Subcutaneous abdominal adipose tissue (tissue), 5 donors: Measurements from ENCODE around the gene DPH1.

Experiments
- H3K27ac ChIP-seq: one replicate; pipeline ENCODE4 v1.7.0; 2013; ENCODE audit warnings: low read depth, mild to moderate bottlenecking, inconsistent platforms, low read length, moderate library complexity
- H3K27me3 ChIP-seq, 5 donors: one replicate each; pipeline ENCODE4 v1.7.0; 2013; ENCODE audit warnings: low read length in 5 of 5, inconsistent platforms in 1 of 5; ENCODE audit not compliant: control insufficient read depth in 5 of 5, insufficient read depth in 4 of 5
- H3K36me3 ChIP-seq, 5 donors: one replicate each; pipeline ENCODE4 v1.7.0; 2013; ENCODE audit warnings: low read length in 5 of 5; ENCODE audit not compliant: control insufficient read depth in 5 of 5, insufficient read depth in 5 of 5
- H3K4me1 ChIP-seq, 5 donors: one replicate each; pipeline ENCODE4 v1.7.0; 2013; ENCODE audit warnings: low read length in 5 of 5, mild to moderate bottlenecking in 3 of 5, moderate library complexity in 1 of 5; ENCODE audit not compliant: control insufficient read depth in 5 of 5, insufficient read depth in 5 of 5
- H3K4me3 ChIP-seq, 5 donors: one replicate each; pipeline ENCODE4 v1.7.0; 2013; ENCODE audit warnings: low read length in 5 of 5, low read depth in 1 of 5
- H3K9ac ChIP-seq, 5 donors: one replicate each; pipeline ENCODE4 v1.7.0; 2013; ENCODE audit warnings: low read length in 5 of 5, mild to moderate bottlenecking in 4 of 5, moderate library complexity in 3 of 5
- H3K9me3 ChIP-seq, 5 donors: one replicate each; pipeline ENCODE4 v1.7.0; 2013; ENCODE audit warnings: low read length in 5 of 5; ENCODE audit not compliant: control insufficient read depth in 5 of 5
- donor health status: healthy.
- donor health status: healthy.
- donor health status: healthy.
- donor health status: healthy.
- donor health status: healthy.

Gene DPH1

DNA sequence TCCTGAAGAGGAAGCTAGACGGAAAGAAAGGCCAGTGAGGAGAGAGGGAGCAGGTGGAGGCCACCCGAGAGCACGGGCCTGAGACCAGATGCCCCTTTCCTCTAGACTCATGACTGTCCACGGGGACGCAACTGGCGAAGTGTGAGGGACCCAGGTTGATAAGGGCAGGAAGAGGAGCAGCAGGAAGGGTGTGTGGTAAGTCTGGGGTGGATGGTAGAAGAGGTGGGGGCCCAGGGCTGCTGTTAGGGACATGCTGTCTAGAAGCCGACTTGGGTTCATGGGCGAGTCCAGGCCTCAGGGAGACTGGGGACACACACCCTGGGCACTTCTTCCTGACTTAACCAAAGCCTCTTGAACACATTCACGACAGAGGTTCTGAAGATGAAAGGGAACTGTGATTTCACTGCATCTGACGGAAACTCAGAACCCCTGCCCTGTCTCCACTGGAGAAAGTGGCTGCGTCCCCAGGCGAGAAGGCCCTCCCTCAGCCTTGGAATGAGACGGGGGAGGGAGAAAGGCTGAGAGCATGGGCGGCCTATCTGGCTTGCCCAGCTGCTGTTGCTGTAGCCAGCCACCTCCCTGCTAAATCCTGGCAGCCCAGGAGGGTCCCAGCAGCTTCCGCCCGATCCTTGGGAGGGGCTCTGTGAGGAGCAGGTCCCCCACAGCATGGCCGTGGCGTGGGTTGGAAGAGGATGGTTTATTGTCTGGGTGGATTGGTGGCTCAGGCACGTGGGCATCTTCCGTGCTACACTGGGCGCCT lies 30.9 kb downstream of the DPH1 start:
- Histone ChIP-seq H3K27ac (peak overlapping the region; percentile 46), H3K4me1 (peaks cover 10 to 95% (median 74%) of the 10 kb centered on the region in 5 donors), H3K4me3 (peak overlapping the region in 3 of 5 donors; percentile 19 to 39 (median 37)), H3K9ac (peak overlapping the region in 1 of 5 donors; percentile 9), H3K9me3 (no peaks in the 10 kb centered on the region), H3K27me3 (peaks cover 6 to 28% (median 14%) of the 10 kb centered on the region in 5 donors), H3K36me3 (peaks cover 0 to 56% (median 48%) of the 10 kb centered on the region in 5 donors)

DNA sequence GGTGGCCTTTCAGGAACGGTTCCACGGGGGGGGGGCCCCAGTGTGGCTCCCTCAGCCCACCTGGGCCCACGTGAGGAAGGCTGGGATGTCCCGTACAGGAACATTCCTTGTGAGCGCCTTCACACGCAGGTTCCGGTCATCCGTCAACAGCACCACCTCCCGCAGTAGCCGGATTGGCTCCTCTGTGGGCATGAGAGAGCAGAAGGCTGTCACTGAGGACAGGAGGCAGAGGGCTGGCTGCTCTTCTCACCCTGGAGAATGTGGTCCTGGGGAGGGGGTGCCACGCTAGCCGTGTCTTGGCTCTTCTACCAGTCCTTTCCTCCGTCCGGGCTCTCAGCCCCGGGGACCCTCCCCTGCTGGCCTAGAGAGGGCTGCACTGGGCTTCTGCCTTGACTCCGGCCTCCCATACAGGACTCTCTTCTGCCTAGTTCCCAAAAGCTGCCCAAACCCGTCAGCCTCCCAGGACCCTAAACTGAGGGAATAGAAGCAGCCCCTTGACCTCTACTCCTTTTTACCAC lies 31.5 kb downstream of the DPH1 start:
- Histone ChIP-seq H3K4me1 (peaks cover 15 to 96% (median 76%) of the 10 kb centered on the region in 5 donors), H3K9ac (no peak overlapping the region), H3K4me3 (peak overlapping the region in 1 of 5 donors; percentile 32), H3K9me3 (no peaks in the 10 kb centered on the region), H3K36me3 (peaks cover 0 to 62% (median 52%) of the 10 kb centered on the region in 5 donors), H3K27me3 (peaks cover 6 to 26% (median 11%) of the 10 kb centered on the region in 5 donors), H3K27ac (peak overlapping the region; percentile 46)

DNA sequence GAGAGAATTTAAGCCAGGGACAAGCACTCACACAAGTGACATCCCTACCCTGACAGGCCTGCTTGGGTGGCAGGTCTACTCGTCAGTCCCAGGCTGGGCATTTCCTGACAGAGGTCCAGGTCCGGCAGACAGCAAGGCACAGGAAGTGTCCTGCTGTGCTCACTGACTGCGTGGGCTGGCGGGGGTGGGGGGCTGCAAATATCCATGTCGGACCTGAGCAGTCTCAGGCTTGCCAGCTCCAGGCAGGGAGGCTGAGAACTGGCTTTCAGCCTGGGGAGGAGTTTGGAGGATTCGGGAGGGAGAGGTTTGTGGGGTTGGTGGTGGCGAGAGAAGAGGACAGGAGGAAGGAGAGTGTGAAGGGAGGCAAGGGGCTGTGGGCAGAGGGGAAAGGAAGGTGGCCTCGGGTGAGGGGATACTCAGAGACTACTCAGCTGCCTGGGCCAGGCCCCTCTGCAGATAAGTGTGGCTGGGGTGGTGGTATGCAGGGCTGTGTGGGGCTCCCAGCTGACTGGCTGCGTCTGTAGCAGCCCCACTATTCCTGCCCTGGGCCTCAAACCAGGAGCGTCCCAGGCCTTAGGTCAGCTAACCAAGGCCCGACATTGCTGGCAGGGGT lies 32.7 kb downstream of the DPH1 start:
- Histone ChIP-seq H3K9ac (no peak overlapping the region), H3K36me3 (peaks cover 0 to 65% (median 52%) of the 10 kb centered on the region in 5 donors), H3K27me3 (peaks cover 5 to 23% (median 7%) of the 10 kb centered on the region in 5 donors), H3K4me3 (no peak overlapping the region), H3K4me1 (peaks cover 23 to 96% (median 84%) of the 10 kb centered on the region in 5 donors), H3K9me3 (no peaks in the 10 kb centered on the region), H3K27ac (peak overlapping the region; percentile 37)

DNA sequence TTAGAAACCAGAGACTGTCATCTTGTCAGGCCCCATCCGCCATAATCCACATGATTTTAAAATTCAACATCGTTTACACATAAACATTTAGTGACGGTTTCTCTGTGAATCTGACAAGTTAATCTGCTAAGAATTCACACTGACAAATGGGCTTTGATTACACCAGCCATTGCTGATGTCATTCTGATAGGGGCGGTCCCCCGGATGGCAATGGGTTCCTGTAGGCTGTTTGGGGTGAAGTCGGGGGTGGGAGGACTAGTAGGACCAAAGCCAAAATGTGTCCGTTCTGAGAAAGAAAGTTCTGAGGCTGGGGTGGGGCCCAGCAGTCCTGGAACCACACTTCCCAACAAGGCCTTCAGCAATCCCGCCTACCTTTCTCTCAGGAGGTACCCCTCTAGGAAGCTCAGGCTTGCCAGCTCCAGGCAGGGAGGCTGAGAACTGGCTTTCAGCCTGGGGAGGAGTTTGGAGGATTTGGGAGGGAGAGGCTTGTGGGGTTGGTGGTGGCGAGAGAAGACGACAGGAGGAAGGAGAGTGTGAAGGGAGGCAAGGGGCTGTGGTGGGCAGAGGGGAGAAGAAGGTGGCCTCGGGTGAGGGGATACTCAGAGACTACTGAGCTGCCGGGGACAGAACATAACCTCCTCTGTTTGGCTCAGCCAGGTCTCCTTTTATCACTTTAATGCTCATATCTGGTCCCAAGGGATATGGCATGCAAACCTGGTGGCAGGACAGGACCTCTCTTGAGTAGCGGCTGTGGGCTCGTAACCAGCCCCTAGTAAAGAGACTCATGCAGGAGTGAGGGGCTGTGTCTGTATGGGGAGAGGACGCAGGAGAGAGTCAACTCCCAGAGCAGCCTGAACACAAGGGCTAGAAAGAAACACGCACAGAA lies 33.6 kb downstream of the DPH1 start:
- peak overlapping the region; percentile 37 for H3K27ac ChIP-seq
- H3K9ac ChIP-seq: no peak overlapping the region
- H3K27me3 ChIP-seq: peaks cover 0 to 17% (median 0%) of the 10 kb centered on the region in 5 donors
- H3K36me3 ChIP-seq: peaks cover 0 to 70% (median 51%) of the 10 kb centered on the region in 5 donors
- H3K4me3 ChIP-seq: no peak overlapping the region
- H3K4me1 ChIP-seq: peaks cover 27 to 96% (median 85%) of the 10 kb centered on the region in 5 donors
- H3K9me3 ChIP-seq: no peaks in the 10 kb centered on the region

DNA sequence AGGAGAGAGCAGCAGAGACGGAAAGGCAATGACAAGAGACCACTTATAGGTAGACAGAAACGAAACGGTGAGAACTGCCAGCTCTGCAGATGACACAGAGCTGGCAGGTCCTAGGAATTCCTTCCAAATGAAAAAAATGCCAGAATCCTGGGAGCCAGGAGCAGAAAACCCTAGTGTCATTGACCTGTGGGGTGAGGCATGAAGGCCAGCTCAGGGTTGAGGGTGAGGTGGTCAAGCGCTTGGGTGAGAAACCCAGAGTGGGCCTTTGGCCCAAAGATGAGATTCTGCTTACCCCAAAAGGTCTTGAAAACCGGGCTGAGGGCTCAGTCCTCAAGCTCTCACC lies 34.2 kb downstream of the DPH1 start:
- Histone ChIP-seq H3K4me1 (peaks cover 28 to 100% (median 87%) of the 10 kb centered on the region in 5 donors), H3K4me3 (no peak overlapping the region), H3K36me3 (peaks cover 0 to 74% (median 51%) of the 10 kb centered on the region in 5 donors), H3K9me3 (no peaks in the 10 kb centered on the region), H3K27me3 (peaks cover 0 to 17% (median 0%) of the 10 kb centered on the region in 5 donors), H3K27ac (peak overlapping the region; percentile 67), H3K9ac (no peak overlapping the region)

DNA sequence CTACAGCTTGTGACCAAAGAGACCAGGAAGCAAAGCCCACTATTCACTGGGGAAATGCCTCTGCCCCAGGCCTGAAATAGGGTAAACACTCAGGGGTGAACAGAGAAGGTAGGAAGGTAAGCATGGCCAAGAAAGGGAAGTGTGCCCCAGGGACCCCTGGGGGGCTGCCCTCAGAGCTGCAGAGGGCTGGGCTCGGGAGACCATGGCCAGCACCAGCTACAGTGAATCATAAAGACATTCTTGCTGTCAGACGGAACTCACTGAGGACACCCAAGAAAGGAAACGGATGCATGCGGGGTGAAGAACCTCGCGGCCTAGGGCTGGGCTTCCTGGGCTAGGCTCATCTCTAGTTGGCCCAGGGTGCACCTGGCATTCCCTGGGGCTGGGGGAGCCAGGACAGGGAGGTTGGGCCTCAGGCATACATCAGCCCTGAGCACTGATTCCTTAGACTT lies 34.6 kb downstream of the DPH1 start:
- Histone ChIP-seq H3K4me1 (peaks cover 28 to 96% (median 83%) of the 10 kb centered on the region in 5 donors), H3K4me3 (peak overlapping the region in 1 of 5 donors; percentile 17), H3K9me3 (no peaks in the 10 kb centered on the region), H3K36me3 (peaks cover 0 to 74% (median 50%) of the 10 kb centered on the region in 5 donors), H3K9ac (peak overlapping the region in 1 of 5 donors; percentile 16), H3K27ac (peak overlapping the region; percentile 67), H3K27me3 (peaks cover 0 to 14% (median 0%) of the 10 kb centered on the region in 5 donors)

DNA sequence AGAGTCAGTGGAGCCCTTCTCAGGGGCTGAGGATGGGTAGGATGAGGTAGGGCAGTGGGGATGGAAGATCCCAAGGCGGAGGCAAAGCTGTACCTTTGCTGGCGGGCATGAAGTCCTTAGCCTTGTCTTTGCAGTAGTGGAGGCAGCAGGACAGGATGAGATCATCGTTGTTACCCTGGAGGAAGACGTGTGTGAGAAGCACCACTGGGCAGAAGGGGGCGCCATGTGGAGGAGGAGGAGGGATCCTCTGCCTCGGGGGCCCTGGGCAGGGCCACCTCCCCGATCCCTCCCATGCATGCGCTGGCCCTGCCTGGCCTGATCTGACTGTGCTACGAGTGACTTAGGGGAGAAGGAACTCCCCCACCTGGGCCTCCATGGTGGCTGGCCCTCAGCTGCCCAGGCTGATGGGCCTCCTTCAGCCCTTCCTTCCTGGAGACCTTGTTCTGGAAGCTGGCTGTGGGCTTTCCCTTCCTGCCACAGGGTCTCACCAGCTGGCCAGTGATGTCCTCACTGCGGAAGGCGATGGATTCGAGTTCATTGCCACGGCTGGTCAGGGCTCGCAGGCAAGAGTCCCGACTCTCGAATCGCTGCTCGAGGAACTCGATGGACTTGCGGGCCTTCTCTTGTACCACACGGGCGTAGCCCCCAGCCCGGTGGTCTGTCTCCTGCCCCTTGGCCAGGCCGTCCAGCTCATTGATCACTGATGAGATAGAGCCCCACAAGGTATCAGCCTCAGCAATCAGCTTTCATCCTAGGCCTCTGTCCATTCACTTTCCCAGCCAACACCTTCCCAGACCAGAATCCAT lies 35.2 kb downstream of the DPH1 start:
- no peaks in the 10 kb centered on the region for H3K9me3 ChIP-seq
- H3K9ac ChIP-seq: peak overlapping the region in 1 of 5 donors; percentile 16
- peak overlapping the region; percentile 67 for H3K27ac ChIP-seq
- peak overlapping the region in 1 of 5 donors; percentile 17 for H3K4me3 ChIP-seq
- H3K4me1 ChIP-seq: peaks cover 24 to 93% (median 77%) of the 10 kb centered on the region in 5 donors
- peaks cover 0 to 69% (median 48%) of the 10 kb centered on the region in 5 donors for H3K36me3 ChIP-seq
- peaks cover 0 to 9% (median 0%) of the 10 kb centered on the region in 5 donors for H3K27me3 ChIP-seq

DNA sequence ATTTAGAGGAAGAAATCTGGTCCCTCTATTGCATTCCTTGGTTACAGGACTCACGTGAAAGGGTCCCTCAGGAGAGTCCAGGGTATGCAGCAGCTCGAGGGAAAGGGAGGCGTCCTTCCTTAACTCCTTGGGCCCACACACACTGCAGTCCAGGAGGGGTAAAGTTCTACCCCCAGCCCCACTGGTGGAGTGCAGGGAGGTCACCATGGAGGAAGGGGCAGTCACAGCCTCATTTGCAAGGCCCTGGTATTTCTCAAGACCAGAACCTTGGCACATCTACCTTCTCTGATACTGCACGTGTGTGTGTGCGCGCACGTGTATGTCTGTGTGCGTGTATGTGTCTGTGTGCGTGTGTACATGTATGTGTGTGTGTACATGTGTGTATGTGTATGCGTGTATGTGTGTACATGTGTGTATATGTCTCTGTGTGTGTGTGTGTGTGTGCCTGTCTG lies 36.0 kb downstream of the DPH1 start:
- no peaks in the 10 kb centered on the region for H3K9me3 ChIP-seq
- H3K27ac ChIP-seq: peak overlapping the region; percentile 67
- peaks cover 0 to 3% (median 0%) of the 10 kb centered on the region in 5 donors for H3K27me3 ChIP-seq
- H3K36me3 ChIP-seq: peaks cover 0 to 70% (median 48%) of the 10 kb centered on the region in 5 donors
- peak overlapping the region in 1 of 5 donors; percentile 10 for H3K9ac ChIP-seq
- peaks cover 21 to 93% (median 69%) of the 10 kb centered on the region in 5 donors for H3K4me1 ChIP-seq
- no peak overlapping the region for H3K4me3 ChIP-seq
